ENCODE results near the gene EPHB2.
A peak's percentile ranks its signal among the peaks of the same experiment; 100 is the strongest.

Gene EPHB2

DNA sequence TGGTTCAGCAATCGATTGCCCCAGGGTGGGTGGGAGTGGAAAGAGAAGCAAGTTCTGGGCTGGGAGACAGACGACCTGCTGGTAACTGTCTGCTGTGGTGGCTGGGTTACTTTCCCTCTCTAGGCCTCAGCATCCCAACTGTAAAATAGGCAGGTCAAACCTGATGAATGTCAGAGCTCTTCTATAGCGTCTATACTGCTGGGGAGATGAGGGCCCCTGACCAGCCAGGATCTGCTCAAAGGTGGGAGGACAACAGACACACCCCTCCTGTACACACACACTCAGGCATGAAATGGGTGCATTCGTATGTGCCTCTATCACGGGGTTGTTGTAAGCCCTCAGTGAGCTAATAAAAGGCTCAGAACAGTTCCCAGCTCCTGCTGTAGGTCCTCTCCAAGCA is 12.7 kb upstream of the EPHB2 start:
- Histone ChIP-seq H2AK5ac (ENCODE audit: low read length, severe bottlenecking) (peak overlapping the region; percentile 15), H4K8ac (ENCODE audit: low read length) (no peak overlapping the region), H3K36me3 (ENCODE audit: control insufficient read depth in 1 of 2, insufficient read depth in 2 of 2, low read depth in 1 of 2, low read length in 2 of 2) (no peaks in the 10 kb centered on the region), H3K9me3 (ENCODE audit: control insufficient read depth, low read length) (no peaks in the 10 kb centered on the region), H3K4ac (ENCODE audit: low read depth in 1 of 2, low read length in 2 of 2) (no peak overlapping the region), H3K23ac (ENCODE audit: low read length in 2 of 2) (no peak overlapping the region), H2BK15ac (ENCODE audit: low read depth, poor library complexity, severe bottlenecking) (no peak overlapping the region), H4K91ac (ENCODE audit: low read length) (no peak overlapping the region), H2BK120ac (ENCODE audit: low read depth, low read length) (no peak overlapping the region), H3K27me3 (ENCODE audit: control insufficient read depth in 1 of 2, insufficient read depth in 1 of 2, low read length in 2 of 2) (no peaks in the 10 kb centered on the region), H3K4me2 (ENCODE audit: low read length, poor library complexity, severe bottlenecking) (no peak overlapping the region), H3K14ac (ENCODE audit: low read length in 2 of 2) (no peak overlapping the region), H3K9ac (ENCODE audit: low read length) (no peak overlapping the region), H3K79me1 (replicated peaks; ENCODE audit: low read length, poor library complexity, severe bottlenecking) (no peaks in the 10 kb centered on the region), H2BK5ac (ENCODE audit: low read depth, low read length, poor library complexity, severe bottlenecking) (no peak overlapping the region), H3K18ac (ENCODE audit: low read depth in 1 of 2, low read length in 2 of 2) (no peak overlapping the region), H2BK12ac (ENCODE audit: low read length in 2 of 2) (no peak overlapping the region), H3K4me3 (ENCODE audit: insufficient read depth in 1 of 2, low read depth in 1 of 2, low read length in 2 of 2) (no peak overlapping the region), H2AFZ (ENCODE audit: low read depth, low read length) (no peak overlapping the region), H3K4me1 (ENCODE audit: control insufficient read depth, insufficient read depth, low read depth, low read length) (peaks cover 4% of the 10 kb centered on the region), H3K27ac (ENCODE audit: low read length, poor library complexity, severe bottlenecking) (no peak overlapping the region)
- WGBS, result 85% methylated on average over 5 of the region's 5 CpGs
- no peak for DNase-seq

DNA sequence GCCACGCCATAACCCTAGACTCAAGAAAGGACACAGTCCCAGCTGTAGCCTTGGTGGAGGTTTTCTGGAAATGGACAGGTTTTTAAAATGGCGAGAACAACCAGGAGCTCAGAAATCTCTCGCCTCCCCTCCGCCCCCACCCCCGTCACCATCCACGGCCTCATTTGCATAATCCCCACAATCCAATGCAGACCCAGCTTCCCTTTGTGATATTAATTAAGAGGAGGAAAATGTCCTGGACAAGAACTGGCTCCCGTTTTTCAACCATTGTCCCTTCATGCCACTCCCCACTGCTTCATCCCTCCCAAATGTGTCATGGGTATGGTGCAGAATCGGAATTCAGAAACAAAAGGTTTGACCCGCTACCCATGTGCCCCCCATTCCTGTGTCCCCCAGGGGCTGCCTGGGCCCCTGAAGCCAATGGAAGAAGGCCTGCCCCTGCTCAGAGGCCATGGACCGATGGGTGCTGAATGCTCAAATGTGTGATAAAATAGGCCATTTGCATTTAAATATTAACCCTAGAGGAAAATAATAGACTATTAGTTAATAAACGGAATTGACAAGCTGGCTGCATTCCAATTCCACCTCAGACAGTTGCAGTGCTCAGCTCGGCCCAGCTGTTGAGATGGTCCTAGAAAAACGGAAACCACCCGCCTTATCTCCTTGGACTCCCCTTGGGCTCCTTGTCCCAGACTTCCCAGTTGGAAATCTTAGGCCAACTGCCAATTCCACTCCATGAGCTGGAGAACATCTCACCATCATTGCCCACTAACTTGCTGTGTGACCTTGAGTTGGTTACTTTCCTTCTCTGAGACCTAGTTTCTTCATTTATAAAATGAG is 10.7 kb upstream of the EPHB2 start:
- no peaks in the 10 kb centered on the region for H3K79me1 ChIP-seq (replicated peaks; ENCODE audit: low read length, poor library complexity, severe bottlenecking)
- H2BK12ac ChIP-seq (ENCODE audit: low read length in 2 of 2), result no peak overlapping the region
- no peak overlapping the region for H4K91ac ChIP-seq (ENCODE audit: low read length)
- no peak overlapping the region for H2BK15ac ChIP-seq (ENCODE audit: low read depth, poor library complexity, severe bottlenecking)
- H3K14ac ChIP-seq (ENCODE audit: low read length in 2 of 2), result no peak overlapping the region
- H3K4me1 ChIP-seq (ENCODE audit: control insufficient read depth, insufficient read depth, low read depth, low read length), result peaks cover 2% of the 10 kb centered on the region
- H3K4ac ChIP-seq (ENCODE audit: low read depth in 1 of 2, low read length in 2 of 2), result no peak overlapping the region
- peak overlapping the region; percentile 31 for H2AK5ac ChIP-seq (ENCODE audit: low read length, severe bottlenecking)
- H3K27ac ChIP-seq (ENCODE audit: low read length, poor library complexity, severe bottlenecking), result no peak overlapping the region
- no peak overlapping the region for H3K4me2 ChIP-seq (ENCODE audit: low read length, poor library complexity, severe bottlenecking)
- no peak overlapping the region for H4K8ac ChIP-seq (ENCODE audit: low read length)
- no peaks in the 10 kb centered on the region for H3K27me3 ChIP-seq (ENCODE audit: control insufficient read depth in 1 of 2, insufficient read depth in 1 of 2, low read length in 2 of 2)
- no peak overlapping the region for H3K9ac ChIP-seq (ENCODE audit: low read length)
- H3K18ac ChIP-seq (ENCODE audit: low read depth in 1 of 2, low read length in 2 of 2), result no peak overlapping the region
- no peak overlapping the region for H2AFZ ChIP-seq (ENCODE audit: low read depth, low read length)
- H2BK120ac ChIP-seq (ENCODE audit: low read depth, low read length), result no peak overlapping the region
- H3K36me3 ChIP-seq (ENCODE audit: control insufficient read depth in 1 of 2, insufficient read depth in 2 of 2, low read depth in 1 of 2, low read length in 2 of 2), result no peaks in the 10 kb centered on the region
- WGBS, result 84% methylated on average over 9 of the region's 14 CpGs
- no peak overlapping the region for H3K23ac ChIP-seq (ENCODE audit: low read length in 2 of 2)
- H3K9me3 ChIP-seq (ENCODE audit: control insufficient read depth, low read length), result no peaks in the 10 kb centered on the region
- no peak overlapping the region for H2BK5ac ChIP-seq (ENCODE audit: low read depth, low read length, poor library complexity, severe bottlenecking)
- no peak for DNase-seq
- H3K4me3 ChIP-seq (ENCODE audit: insufficient read depth in 1 of 2, low read depth in 1 of 2, low read length in 2 of 2), result no peak overlapping the region

DNA sequence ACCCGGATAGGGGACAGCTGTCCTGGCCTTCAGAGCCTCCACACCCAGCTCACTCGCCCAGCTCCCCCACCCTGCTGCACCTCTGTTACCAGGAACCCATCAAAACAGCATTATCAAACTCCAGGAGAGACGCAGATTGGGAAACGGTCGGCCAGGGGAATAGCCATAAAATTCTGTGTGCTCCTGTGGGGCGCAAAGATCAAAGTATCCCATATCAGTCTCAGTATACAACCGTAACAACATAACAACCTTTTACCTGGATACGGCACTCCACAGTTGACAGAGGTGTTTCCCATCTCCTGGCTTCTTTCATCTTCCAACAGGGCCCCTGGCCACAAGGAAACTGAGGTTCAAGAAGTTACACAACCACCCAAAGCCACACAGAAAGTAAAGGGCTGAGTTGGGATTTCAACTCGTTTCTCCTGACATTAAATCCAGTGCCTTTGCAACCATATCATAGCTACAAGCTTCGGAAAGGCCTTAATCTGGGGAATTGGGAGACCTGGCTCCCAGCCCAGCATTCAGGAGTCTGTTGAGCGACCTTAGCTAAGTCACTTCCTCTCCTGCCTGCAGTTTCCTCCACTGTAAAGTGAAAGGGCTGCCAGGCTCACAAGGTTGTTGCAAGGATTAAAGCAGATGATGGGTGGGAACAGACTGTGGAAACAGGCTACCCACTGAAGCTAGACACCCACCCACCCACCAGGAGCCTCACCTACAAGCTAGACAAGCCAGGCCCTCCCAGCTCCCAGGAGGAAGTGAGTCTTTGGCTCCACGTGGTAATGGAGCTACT is 8.1 kb upstream of the EPHB2 start:
- Histone ChIP-seq H2BK120ac (ENCODE audit: low read depth, low read length) (no peak overlapping the region), H3K4me2 (ENCODE audit: low read length, poor library complexity, severe bottlenecking) (no peak overlapping the region), H3K9me3 (ENCODE audit: control insufficient read depth, low read length) (no peaks in the 10 kb centered on the region), H3K79me1 (replicated peaks; ENCODE audit: low read length, poor library complexity, severe bottlenecking) (no peaks in the 10 kb centered on the region), H2AK5ac (ENCODE audit: low read length, severe bottlenecking) (peak overlapping the region; percentile 39), H4K91ac (ENCODE audit: low read length) (no peak overlapping the region), H3K4me1 (ENCODE audit: control insufficient read depth, insufficient read depth, low read depth, low read length) (peaks cover 2% of the 10 kb centered on the region), H2BK12ac (ENCODE audit: low read length in 2 of 2) (no peak overlapping the region), H3K18ac (ENCODE audit: low read depth in 1 of 2, low read length in 2 of 2) (no peak overlapping the region), H3K27me3 (ENCODE audit: control insufficient read depth in 1 of 2, insufficient read depth in 1 of 2, low read length in 2 of 2) (peaks cover 0 to 4% of the 10 kb centered on the region in 2 experiments), H3K14ac (ENCODE audit: low read length in 2 of 2) (no peak overlapping the region), H3K23ac (ENCODE audit: low read length in 2 of 2) (no peak overlapping the region), H3K36me3 (ENCODE audit: control insufficient read depth in 1 of 2, insufficient read depth in 2 of 2, low read depth in 1 of 2, low read length in 2 of 2) (no peaks in the 10 kb centered on the region), H2BK5ac (ENCODE audit: low read depth, low read length, poor library complexity, severe bottlenecking) (no peak overlapping the region), H2BK15ac (ENCODE audit: low read depth, poor library complexity, severe bottlenecking) (no peak overlapping the region), H3K4me3 (ENCODE audit: insufficient read depth in 1 of 2, low read depth in 1 of 2, low read length in 2 of 2) (no peak overlapping the region), H2AFZ (ENCODE audit: low read depth, low read length) (peak overlapping the region; percentile 20), H3K9ac (ENCODE audit: low read length) (no peak overlapping the region), H3K27ac (ENCODE audit: low read length, poor library complexity, severe bottlenecking) (no peak overlapping the region), H4K8ac (ENCODE audit: low read length) (no peak overlapping the region), H3K4ac (ENCODE audit: low read depth in 1 of 2, low read length in 2 of 2) (no peak overlapping the region)
- 81% methylated on average over 12 of the region's 12 CpGs for WGBS
- DNase-seq, result no peak

- Histone ChIP-seq H3K4me3 (ENCODE audit: insufficient read depth in 1 of 2, low read depth in 1 of 2, low read length in 2 of 2) (no peak overlapping the region), H3K18ac (ENCODE audit: low read depth in 1 of 2, low read length in 2 of 2) (peak overlapping the region in 1 of 2 experiments; percentile 64), H4K8ac (ENCODE audit: low read length) (peak overlapping the region; percentile 16), H2BK12ac (ENCODE audit: low read length in 2 of 2) (no peak overlapping the region), H3K4me1 (ENCODE audit: control insufficient read depth, insufficient read depth, low read depth, low read length) (peaks cover 3% of the 10 kb centered on the region), H2AFZ (ENCODE audit: low read depth, low read length) (no peak overlapping the region), H2BK5ac (ENCODE audit: low read depth, low read length, poor library complexity, severe bottlenecking) (no peak overlapping the region), H3K4me2 (ENCODE audit: low read length, poor library complexity, severe bottlenecking) (no peak overlapping the region), H3K9me3 (ENCODE audit: control insufficient read depth, low read length) (no peaks in the 10 kb centered on the region), H2BK15ac (ENCODE audit: low read depth, poor library complexity, severe bottlenecking) (no peak overlapping the region), H2AK5ac (ENCODE audit: low read length, severe bottlenecking) (peak overlapping the region; percentile 43), H3K27ac (ENCODE audit: low read length, poor library complexity, severe bottlenecking) (no peak overlapping the region), H3K9ac (ENCODE audit: low read length) (no peak overlapping the region), H3K4ac (ENCODE audit: low read depth in 1 of 2, low read length in 2 of 2) (no peak overlapping the region), H2BK120ac (ENCODE audit: low read depth, low read length) (no peak overlapping the region), H3K14ac (ENCODE audit: low read length in 2 of 2) (no peak overlapping the region), H3K23ac (ENCODE audit: low read length in 2 of 2) (no peak overlapping the region), H4K91ac (ENCODE audit: low read length) (no peak overlapping the region), H3K27me3 (ENCODE audit: control insufficient read depth in 1 of 2, insufficient read depth in 1 of 2, low read length in 2 of 2) (peaks cover 0 to 15% of the 10 kb centered on the region in 2 experiments), H3K36me3 (ENCODE audit: control insufficient read depth in 1 of 2, insufficient read depth in 2 of 2, low read depth in 1 of 2, low read length in 2 of 2) (no peaks in the 10 kb centered on the region), H3K79me1 (replicated peaks; ENCODE audit: low read length, poor library complexity, severe bottlenecking) (no peaks in the 10 kb centered on the region)
- DNase-seq, result peak; percentile 88
- 44% methylated on average over 2 of the region's 2 CpGs for WGBS
Observed at GRCh38 chr1:22704440-22705067, 6.1 kb upstream of the EPHB2 start.

Measured in mesenchymal stem cell (in vitro differentiated cells and primary cell).